Measurements from ENCODE around the gene LPIN1. TPM values are rescaled to one million over a fixed set of nuclear protein-coding genes. Genes with fewer than 3 reads are reported as not detected.
"Not testable (repeated sequence)": the region's sequence is repeated elsewhere in the genome, so short reads cannot be mapped to it uniquely, and the experiment has no call there.

The LPIN1 gene
- total RNA-seq, 2 donors from 2014 or later = 15.0 to 47.5 TPM

- intact Hi-C loops (cut with DNase I) = no loop called here
- WGBS, 2 donors = 44 to 52% methylated on average over 4 of the region's 4 CpGs
- TF ChIP-seq, protein P1, sequence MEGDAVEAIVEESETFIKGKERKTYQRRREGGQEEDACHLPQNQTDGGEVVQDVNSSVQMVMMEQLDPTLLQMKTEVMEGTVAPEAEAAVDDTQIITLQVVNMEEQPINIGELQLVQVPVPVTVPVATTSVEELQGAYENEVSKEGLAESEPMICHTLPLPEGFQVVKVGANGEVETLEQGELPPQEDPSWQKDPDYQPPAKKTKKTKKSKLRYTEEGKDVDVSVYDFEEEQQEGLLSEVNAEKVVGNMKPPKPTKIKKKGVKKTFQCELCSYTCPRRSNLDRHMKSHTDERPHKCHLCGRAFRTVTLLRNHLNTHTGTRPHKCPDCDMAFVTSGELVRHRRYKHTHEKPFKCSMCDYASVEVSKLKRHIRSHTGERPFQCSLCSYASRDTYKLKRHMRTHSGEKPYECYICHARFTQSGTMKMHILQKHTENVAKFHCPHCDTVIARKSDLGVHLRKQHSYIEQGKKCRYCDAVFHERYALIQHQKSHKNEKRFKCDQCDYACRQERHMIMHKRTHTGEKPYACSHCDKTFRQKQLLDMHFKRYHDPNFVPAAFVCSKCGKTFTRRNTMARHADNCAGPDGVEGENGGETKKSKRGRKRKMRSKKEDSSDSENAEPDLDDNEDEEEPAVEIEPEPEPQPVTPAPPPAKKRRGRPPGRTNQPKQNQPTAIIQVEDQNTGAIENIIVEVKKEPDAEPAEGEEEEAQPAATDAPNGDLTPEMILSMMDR (IDR thresholded peaks at IDR 0.05) = no peak
- no peak for TF ChIP-seq POLR2A (IDR thresholded peaks at IDR 0.05)
- Histone ChIP-seq H3K36me3 (replicated peaks in 1 of 2; ENCODE audit: insufficient read depth in 1 of 2, low read depth in 2 of 2) (no peaks in the 10 kb centered on the region), H3K9me3 (no peaks in the 10 kb centered on the region), H3K27ac (no peak overlapping the region), H3K4me3 (no peak overlapping the region), H3K27me3 (no peaks in the 10 kb centered on the region), H3K4me1 (no peaks in the 10 kb centered on the region)
- ATAC-seq = no peak
- DNase-seq = no peak
Observed at GRCh38 chr2:11839916-11840315, 93.5 kb downstream of the LPIN1 start.

GRCh38 chr2:11842336-11842735 is 95.9 kb downstream of the LPIN1 start:
- intact Hi-C loops (cut with DNase I) = no loop called here
- ATAC-seq = no peak
- TF ChIP-seq, protein P1 (IDR thresholded peaks at IDR 0.05) = no peak
- TF ChIP-seq POLR2A (IDR thresholded peaks at IDR 0.05) = no peak
- H3K27ac ChIP-seq = no peak overlapping the region
- no peaks in the 10 kb centered on the region for H3K4me1 ChIP-seq
- H3K9me3 ChIP-seq = no peaks in the 10 kb centered on the region
- peak in 3 of 4 donors; percentile 19 to 59 (median 55) for DNase-seq
- 7 to 27% methylated on average over 2 of the region's 2 CpGs for WGBS, 2 donors
- no peaks in the 10 kb centered on the region for H3K36me3 ChIP-seq (replicated peaks in 1 of 2; ENCODE audit: insufficient read depth in 1 of 2, low read depth in 2 of 2)
- H3K27me3 ChIP-seq = no peaks in the 10 kb centered on the region
- no peak overlapping the region for H3K4me3 ChIP-seq

GRCh38 chr2:11844798-11845197 is 98.4 kb downstream of the LPIN1 start:
- H3K27ac ChIP-seq, ATAC-seq: not testable (repeated sequence)

DNA sequence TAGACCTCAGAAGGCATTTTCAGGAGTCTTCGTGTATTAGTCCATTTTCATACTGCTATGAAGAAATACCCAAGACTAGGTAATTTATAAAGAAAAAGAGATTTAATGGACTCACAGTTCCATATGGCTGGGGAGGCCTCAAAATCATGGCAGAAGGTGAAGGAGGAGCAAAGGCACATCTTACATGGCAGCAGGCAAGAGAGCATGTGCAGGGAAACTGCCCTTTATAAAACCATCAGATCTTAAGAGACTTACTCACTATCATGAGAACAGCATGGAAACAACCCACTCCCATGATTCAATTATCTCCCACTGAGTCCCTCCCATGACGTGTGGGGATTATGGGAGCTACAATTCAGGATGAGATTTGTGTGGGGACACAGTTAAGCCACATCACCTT is 101.5 kb downstream of the LPIN1 start:
- H3K27ac ChIP-seq; H3K4me1 ChIP-seq; H3K4me3 ChIP-seq; H3K36me3 ChIP-seq (replicated peaks in 1 of 2; ENCODE audit: insufficient read depth in 1 of 2, low read depth in 2 of 2); intact Hi-C loops (cut with DNase I); ATAC-seq; DNase-seq; H3K9me3 ChIP-seq; H3K27me3 ChIP-seq: not testable (repeated sequence)
- WGBS, 2 donors = 72 to 81% methylated on average over 2 of the region's 2 CpGs

More at GRCh38 chr2:11844798-11845197, 98.4 kb downstream of the LPIN1 start:
- H3K4me3 ChIP-seq; H3K27me3 ChIP-seq; intact Hi-C loops (cut with DNase I); H3K36me3 ChIP-seq (replicated peaks in 1 of 2; ENCODE audit: insufficient read depth in 1 of 2, low read depth in 2 of 2); H3K9me3 ChIP-seq; DNase-seq; H3K4me1 ChIP-seq: not testable (repeated sequence)
- whole genome bisulfite sequencing, 2 donors = 43 to 75% methylated on average over 1 of the region's 1 CpG

DNA sequence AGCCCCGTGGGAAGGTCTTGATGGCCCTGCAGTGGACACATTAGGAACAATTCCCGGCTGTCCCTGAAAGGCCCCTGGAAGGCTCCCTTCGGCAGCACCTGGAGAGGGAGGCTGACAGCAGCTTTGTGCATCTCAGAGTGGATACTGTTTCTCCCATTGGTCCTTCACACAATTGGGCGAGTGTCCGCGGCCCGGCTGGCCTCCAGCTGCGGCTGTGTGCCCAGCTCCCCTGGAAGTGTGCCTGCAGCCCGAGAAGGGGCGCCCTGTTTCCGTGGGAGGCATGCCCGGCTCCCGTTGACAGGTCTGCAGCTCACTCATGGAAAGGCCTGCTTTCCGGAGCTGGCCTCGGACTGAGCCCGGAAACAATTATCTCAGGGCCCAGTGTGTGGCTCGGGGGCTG is 103.7 kb downstream of the LPIN1 start:
- intact Hi-C loops (cut with DNase I) = loop anchor here (10.0 kb wide), 1 partner anchor 1095 kb away; no protein-coding TSS in a partner anchor
- no peak for TF ChIP-seq POLR2A (IDR thresholded peaks at IDR 0.05)
- TF ChIP-seq, protein P1 (IDR thresholded peaks at IDR 0.05) = no peak
- no peak overlapping the region for H3K27ac ChIP-seq
- ATAC-seq (no peak), DNase-seq (peak in 1 of 4 donors; percentile 14)
- 57 to 75% methylated on average over 9 to 17 of the region's 17 CpGs for WGBS, 2 donors
- H3K9me3 ChIP-seq = peaks cover 0 to 10% (median 0%) of the 10 kb centered on the region in 3 donors
- no peak overlapping the region for H3K4me3 ChIP-seq
- H3K36me3 ChIP-seq (replicated peaks in 1 of 2; ENCODE audit: insufficient read depth in 1 of 2, low read depth in 2 of 2) = no peaks in the 10 kb centered on the region
- H3K27me3 ChIP-seq = no peaks in the 10 kb centered on the region
- no peaks in the 10 kb centered on the region for H3K4me1 ChIP-seq

DNA sequence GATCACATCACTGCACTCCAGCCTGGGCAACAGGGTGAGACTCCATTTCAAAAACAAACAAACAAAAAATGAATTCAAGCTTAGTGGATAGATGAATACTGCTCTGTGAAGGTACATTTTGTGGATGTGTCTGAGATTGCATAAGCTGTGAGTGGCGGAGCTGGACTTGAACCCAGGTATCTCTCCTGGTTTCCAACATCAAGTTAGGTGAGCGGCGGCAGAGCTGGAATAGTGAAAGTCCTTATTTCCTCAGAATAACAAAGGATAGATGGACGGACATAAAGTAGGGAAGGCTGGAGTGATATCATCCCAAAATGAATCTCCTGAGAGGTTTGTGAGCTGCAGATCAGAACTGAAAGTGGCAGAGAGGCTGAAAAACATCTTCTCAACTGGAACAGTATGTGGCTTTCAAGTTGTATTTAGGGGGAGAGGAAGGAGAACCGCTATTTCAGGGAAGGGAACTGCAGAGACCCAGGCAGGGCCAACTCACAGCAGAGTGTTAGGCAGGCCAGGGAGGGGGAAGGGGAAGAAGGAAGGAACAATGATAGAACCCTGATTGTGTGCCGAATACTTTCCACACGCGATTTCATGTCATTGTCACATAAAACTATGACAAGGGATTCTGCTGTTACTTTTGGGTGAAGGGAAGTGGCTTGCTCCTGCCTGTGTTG is 106.2 kb downstream of the LPIN1 start:
- H3K27me3 ChIP-seq = no peaks in the 10 kb centered on the region
- H3K36me3 ChIP-seq (replicated peaks in 1 of 2; ENCODE audit: insufficient read depth in 1 of 2, low read depth in 2 of 2) = no peaks in the 10 kb centered on the region
- H3K9me3 ChIP-seq = peaks cover 0 to 9% (median 0%) of the 10 kb centered on the region in 3 donors
- H3K27ac ChIP-seq = no peak overlapping the region
- peak in 1 of 4 donors; percentile 12 for DNase-seq
- no peak for TF ChIP-seq POLR2A (IDR thresholded peaks at IDR 0.05)
- TF ChIP-seq, protein P1 (IDR thresholded peaks at IDR 0.05) = no peak
- ATAC-seq = no peak
- H3K4me1 ChIP-seq = no peaks in the 10 kb centered on the region
- 73 to 78% methylated on average over 8 of the region's 8 CpGs for WGBS, 2 donors
- H3K4me3 ChIP-seq = no peak overlapping the region
- intact Hi-C loops (cut with DNase I) = loop anchor here (10.0 kb wide), 1 partner anchor 1092 kb away; no protein-coding TSS in a partner anchor
